GM13976 (cell line): ENCODE data around the gene SMIM21.

Source experiments
- DNase-seq: peaks from one replicate; pipeline ENCODE4 v3.0.0; 2012; ENCODE audit warnings: low spot score
- CTCF ChIP-seq: IDR thresholded peaks from 2 replicates; pipeline ENCODE4 v1.5.1; 2012; ENCODE audit warnings: borderline replicate concordance, mild to moderate bottlenecking; ENCODE audit not compliant: insufficient read depth; ENCODE audit errors: extremely low read depth, missing control alignments, control extremely low read depth
- in situ Hi-C: fragments of 300-500 bp; cut with MboI; formaldehyde crosslinking; loops from one replicate; pipeline ENCODE4 v1.12.0; 2022; ENCODE audit warnings: low sequenced_read_pairs, mixed read lengths, inconsistent platforms; ENCODE audit not compliant: unreplicated experiment

SMIM21 gene

GRCh38 chr18:75390854-75391253 is 36.6 kb downstream of the SMIM21 start:
- no peak for TF ChIP-seq CTCF
- no peak for DNase-seq

GRCh38 chr18:75384144-75384543 is 43.4 kb downstream of the SMIM21 start:
- no peak for DNase-seq
- in situ Hi-C loops = no loop called here
- no peak for TF ChIP-seq CTCF

More at GRCh38 chr18:75390854-75391253, 36.6 kb downstream of the SMIM21 start:
- in situ Hi-C loops = no loop called here

GRCh38 chr18:75378376-75379315 is 48.9 kb downstream of the SMIM21 start:
- no peak for TF ChIP-seq CTCF
- DNase-seq = no peak
- in situ Hi-C loops = no loop called here

GRCh38 chr18:75377926-75378325 is 49.6 kb downstream of the SMIM21 start:
- in situ Hi-C loops = no loop called here
- TF ChIP-seq CTCF = no peak
- no peak for DNase-seq

GRCh38 chr18:75377258-75377657 is 50.2 kb downstream of the SMIM21 start:
- TF ChIP-seq CTCF = no peak
- DNase-seq = no peak
- in situ Hi-C loops = no loop called here

- no peak for TF ChIP-seq CTCF
- DNase-seq = no peak
- in situ Hi-C loops = no loop called here
Measured at GRCh38 chr18:75376004-75376403, 51.5 kb downstream of the SMIM21 start.
